Natural killer cell (primary cell): ENCODE results near the gene KCNJ11. TPM values are rescaled to one million over a fixed set of nuclear protein-coding genes. Genes with fewer than 3 reads are reported as not detected.

Experiments
- ATAC-seq, 3 donors: fragments of 150-1000 bp in 2 of 3; fragments of 200-7000 bp in 1 of 3; cut with Tn5 transposase; 1 replicate in 1 of 3; 2 replicates in 2 of 3; pipeline ENCODE4 v1.10.0; 2021; ENCODE audit warnings: mild to moderate bottlenecking in 2 of 3, moderate library complexity in 2 of 3
- DNase-seq, 2 donors: peaks; one replicate each; pipeline versions ENCODE4 v3.0.0 to v3.0.0-alpha.2; 2013 to 2021; ENCODE audit warnings: mixed read lengths in 1 of 2
- H3K27ac ChIP-seq: one replicate; pipeline ENCODE4 v1.5.1; 2013; ENCODE audit warnings: mild to moderate bottlenecking, low read length
- H3K27me3 ChIP-seq: one replicate; pipeline ENCODE4 v1.6.1; 2013; ENCODE audit warnings: low read length; ENCODE audit not compliant: control insufficient read depth, insufficient read depth
- H3K36me3 ChIP-seq: one replicate; pipeline ENCODE4 v1.6.1; 2013; ENCODE audit warnings: low read length; ENCODE audit not compliant: control insufficient read depth, insufficient read depth
- H3K4me1 ChIP-seq: one replicate; pipeline ENCODE4 v1.6.1; 2013; ENCODE audit warnings: low read length; ENCODE audit not compliant: control insufficient read depth, insufficient read depth
- H3K4me3 ChIP-seq: one replicate; pipeline ENCODE4 v1.5.1; 2013; ENCODE audit warnings: low read length
- H3K9me3 ChIP-seq: one replicate; pipeline ENCODE4 v1.6.1; 2013; ENCODE audit warnings: low read length; ENCODE audit not compliant: control insufficient read depth, insufficient read depth
- H3K27ac Mint-ChIP-seq, 2 donors: one replicate each; pipeline ENCODE4 v1.8.0; 2022; ENCODE audit warnings: mild to moderate bottlenecking in 2 of 2, mixed read lengths in 2 of 2, moderate library complexity in 1 of 2
- H3K27me3 Mint-ChIP-seq, 2 donors: one replicate each; pipeline ENCODE4 v1.8.0; 2022; ENCODE audit warnings: low read depth in 2 of 2, mixed read lengths in 2 of 2
- H3K36me3 Mint-ChIP-seq: one replicate; pipeline ENCODE4 v1.8.0; 2022; ENCODE audit warnings: mixed read lengths
- H3K4me1 Mint-ChIP-seq, 2 donors: one replicate each; pipeline ENCODE4 v1.8.0; 2022; ENCODE audit warnings: mixed read lengths in 2 of 2
- H3K4me3 Mint-ChIP-seq: one replicate; pipeline ENCODE4 v1.8.0; 2022; ENCODE audit warnings: mild to moderate bottlenecking, moderate library complexity, mixed read lengths
- H3K9me3 Mint-ChIP-seq, 2 donors: one replicate each; pipeline ENCODE4 v1.8.0; 2022; ENCODE audit warnings: mixed read lengths in 2 of 2
- CTCF ChIP-seq: fragments of 200-600 bp; IDR thresholded peaks from one replicate; pipeline ENCODE4 v1.8.0; 2022; ENCODE audit warnings: antibody characterized with exemption
- WGBS: methylation state at CpG from one replicate; pipeline ENCODE4 v1.1.7; 2013; ENCODE audit warnings: missing lambda C conversion rate; ENCODE audit not compliant: insufficient coverage; 5-methylcytosine and 5-hydroxymethylcytosine counted together
- intact Hi-C: fragments of 100-400 bp; cut with micrococcal nuclease; formaldehyde crosslinking; loops from one replicate; pipeline ENCODE4 v1.14.2; 2022
- total RNA-seq, 4 donors: library from RNA; stranded (reverse); fragments of 120-200 nt in 1 of 4; gene quantifications; one replicate each; pipeline versions ENCODE4 v1.2.3 to v1.2.4, GENCODE V29; 2013 to 2022

KCNJ11 gene
- total RNA-seq, 3 donors from 2014 or later (not counting 1 experiment from before 2014, with no cell fraction given): 1.00 TPM; not detected in 2

GRCh38 chr11:17395554-17395961, 7.1 kb upstream of the KCNJ11 start:
- intact Hi-C loops: no loop called here
- H3K4me3 Mint-ChIP-seq: no peak overlapping the region
- Histone ChIP-seq H3K9me3 (no peaks in the 10 kb centered on the region), H3K4me3 (no peak overlapping the region), H3K36me3 (no peaks in the 10 kb centered on the region), H3K27me3 (no peaks in the 10 kb centered on the region), H3K4me1 (peaks cover 3% of the 10 kb centered on the region), H3K27ac (no peak overlapping the region)
- 91% methylated on average over 20 of the region's 20 CpGs for WGBS
- H3K36me3 Mint-ChIP-seq: no peaks in the 10 kb centered on the region
- peaks cover 0 to 7% of the 10 kb centered on the region in 2 donors for H3K27me3 Mint-ChIP-seq
- no peaks in the 10 kb centered on the region for H3K9me3 Mint-ChIP-seq
- no peak for DNase-seq
- no peak overlapping the region for H3K27ac Mint-ChIP-seq
- no peak for ATAC-seq
- H3K4me1 Mint-ChIP-seq: no peaks in the 10 kb centered on the region
- TF ChIP-seq CTCF: no peak

- H3K4me3 ChIP-seq: no peak overlapping the region
- no peaks in the 10 kb centered on the region for H3K36me3 Mint-ChIP-seq
- no peak overlapping the region for H3K27ac Mint-ChIP-seq
- ATAC-seq (no peak), DNase-seq (no peak)
- no peaks in the 10 kb centered on the region for H3K9me3 ChIP-seq
- no peaks in the 10 kb centered on the region for H3K4me1 Mint-ChIP-seq
- no peaks in the 10 kb centered on the region for H3K9me3 Mint-ChIP-seq
- no peak for TF ChIP-seq CTCF
- H3K4me1 ChIP-seq: peaks cover 3% of the 10 kb centered on the region
- H3K27me3 Mint-ChIP-seq: peaks cover 0 to 5% of the 10 kb centered on the region in 2 donors
- intact Hi-C loops: no loop called here
- WGBS: 84% methylated on average over 10 of the region's 10 CpGs
- no peak overlapping the region for H3K4me3 Mint-ChIP-seq
- H3K36me3 ChIP-seq: no peaks in the 10 kb centered on the region
- no peaks in the 10 kb centered on the region for H3K27me3 ChIP-seq
- no peak overlapping the region for H3K27ac ChIP-seq
Measured at GRCh38 chr11:17394743-17395390, 6.4 kb upstream of the KCNJ11 start.

GRCh38 chr11:17393472-17393871, 5.0 kb upstream of the KCNJ11 start:
- Histone ChIP-seq H3K36me3 (no peaks in the 10 kb centered on the region), H3K27ac (no peak overlapping the region), H3K4me3 (no peak overlapping the region), H3K27me3 (no peaks in the 10 kb centered on the region), H3K9me3 (no peaks in the 10 kb centered on the region), H3K4me1 (peaks cover 12% of the 10 kb centered on the region)
- TF ChIP-seq CTCF: no peak
- 90% methylated on average over 5 of the region's 6 CpGs for WGBS
- H3K4me1 Mint-ChIP-seq: peaks cover 0 to 5% of the 10 kb centered on the region in 2 donors
- ATAC-seq (no peak), DNase-seq (no peak)
- intact Hi-C loops: no loop called here
- peaks cover 0 to 4% of the 10 kb centered on the region in 2 donors for H3K27me3 Mint-ChIP-seq
- H3K9me3 Mint-ChIP-seq: no peaks in the 10 kb centered on the region
- H3K36me3 Mint-ChIP-seq: no peaks in the 10 kb centered on the region
- no peak overlapping the region for H3K27ac Mint-ChIP-seq
- H3K4me3 Mint-ChIP-seq: no peak overlapping the region

GRCh38 chr11:17392872-17393271, 4.4 kb upstream of the KCNJ11 start:
- Mint-ChIP-seq H3K4me1 (peaks cover 0 to 5% of the 10 kb centered on the region in 2 donors), H3K4me3 (no peak overlapping the region), H3K36me3 (no peaks in the 10 kb centered on the region), H3K27me3 (peaks cover 0 to 4% of the 10 kb centered on the region in 2 donors), H3K27ac (no peak overlapping the region), H3K9me3 (no peaks in the 10 kb centered on the region)
- Histone ChIP-seq H3K4me3 (no peak overlapping the region), H3K27ac (no peak overlapping the region), H3K4me1 (peaks cover 13% of the 10 kb centered on the region), H3K36me3 (no peaks in the 10 kb centered on the region), H3K9me3 (no peaks in the 10 kb centered on the region), H3K27me3 (no peaks in the 10 kb centered on the region)
- ATAC-seq (no peak), DNase-seq (no peak)
- intact Hi-C loops: no loop called here
- TF ChIP-seq CTCF: no peak
- WGBS: 92% methylated on average over 14 of the region's 14 CpGs
